K562 (cell line): ENCODE data around the gene CERS4. TPM values are rescaled to one million over a fixed set of nuclear protein-coding genes. Genes with fewer than 3 reads are reported as not detected.

Experiments
- ATF1 ChIP-seq, 2 experiments: fragments of 450-650 bp in 1 of 2; IDR thresholded peaks; 2 replicates each; pipeline ENCODE4 v1.6.1; 2016; ENCODE audit warnings: missing compliant biosample characterization in 1 of 2, missing genetic modification characterization in 1 of 2
- ATF7 ChIP-seq: fragments of 450-650 bp; IDR thresholded peaks from 2 replicates; pipeline ENCODE4 v1.7.1; 2014; ENCODE audit warnings: mild to moderate bottlenecking, moderate library complexity
- CHD2 ChIP-seq: IDR thresholded peaks from 2 replicates; pipeline ENCODE4 v1.6.1; 2011; ENCODE audit warnings: low read depth, low read length
- CTBP1 ChIP-seq: fragments of 450-650 bp; IDR thresholded peaks from 2 replicates; pipeline ENCODE4 v1.6.1; 2016; ENCODE audit warnings: borderline replicate concordance
- EP300 ChIP-seq: IDR thresholded peaks from 2 replicates; pipeline ENCODE4 v1.6.1; 2012; ENCODE audit warnings: low read length, improper control_type of control experiment
- ESRRA ChIP-seq: fragments of 450-650 bp; IDR thresholded peaks from 2 replicates; pipeline ENCODE4 v1.6.1; 2014; ENCODE audit warnings: low read depth, mild to moderate bottlenecking, moderate library complexity, borderline replicate concordance
- FOS ChIP-seq: IDR thresholded peaks from 3 replicates; pipeline ENCODE4 v1.6.1; 2011; ENCODE audit not compliant: insufficient read length; ENCODE audit errors: extremely low read depth
- GTF2A2 ChIP-seq: IDR thresholded peaks from 2 replicates; pipeline ENCODE4 v1.6.1; 2016; ENCODE audit warnings: mild to moderate bottlenecking, missing genetic modification characterization, missing compliant biosample characterization
- HMBOX1 ChIP-seq: sonication (generic); IDR thresholded peaks from 2 replicates; pipeline ENCODE4 v1.6.1; 2016
- KDM5B ChIP-seq: fragments of 200-600 bp; sonication (generic); IDR thresholded peaks from 2 replicates; pipeline ENCODE4 v1.6.1; 2012; ENCODE audit warnings: low read depth, mild to moderate bottlenecking, moderate library complexity, low read length, control low read depth, inconsistent platforms; ENCODE audit not compliant: insufficient replicate concordance
- NFRKB ChIP-seq: fragments of 450-650 bp; IDR thresholded peaks from 2 replicates; pipeline ENCODE4 v1.6.1; 2016; ENCODE audit warnings: low read depth
- NFYB ChIP-seq: IDR thresholded peaks from 2 replicates; pipeline ENCODE4 v1.6.1; 2011; ENCODE audit warnings: mild to moderate bottlenecking, moderate library complexity; ENCODE audit not compliant: insufficient read length; ENCODE audit errors: extremely low read depth
- POLR2A ChIP-seq: fragments of 450-650 bp; conservative IDR thresholded peaks from 2 replicates; pipeline ENCODE4 v1.6.1; 2016
- POLR2AphosphoS2 ChIP-seq: IDR thresholded peaks from 2 replicates; pipeline ENCODE4 v1.6.1; 2012; ENCODE audit warnings: low read length, improper control_type of control experiment
- POLR2H ChIP-seq: IDR thresholded peaks from 2 replicates; pipeline ENCODE4 v1.6.1; 2016; ENCODE audit warnings: missing genetic modification characterization, low read depth, mild to moderate bottlenecking, control low read depth, missing compliant biosample characterization, moderate library complexity
- RBM25 ChIP-seq: fragments of 200-400 bp; formaldehyde crosslinking; IDR thresholded peaks from 2 replicates; pipeline ENCODE4 v1.6.1; 2018; ENCODE audit warnings: low read length, low read depth, moderate library complexity; ENCODE audit not compliant: severe bottlenecking
- SMAD1 ChIP-seq: fragments of 150-350 bp; IDR thresholded peaks from 2 replicates; pipeline ENCODE4 v1.6.1; 2014; ENCODE audit warnings: low read length, low read depth; ENCODE audit not compliant: partially characterized antibody
- SREBF1 ChIP-seq: fragments of 150-350 bp; IDR thresholded peaks from 2 replicates; pipeline ENCODE4 v1.6.1; 2014; ENCODE audit warnings: antibody characterized with exemption, low read depth, low read length, borderline replicate concordance
- SUPT5H ChIP-seq: fragments of 450-650 bp; IDR thresholded peaks from 2 replicates; pipeline ENCODE4 v1.6.1; 2016
- TEAD2 ChIP-seq: fragments of 450-650 bp; IDR thresholded peaks from 2 replicates; pipeline ENCODE4 v1.6.1; 2016; ENCODE audit warnings: missing genetic modification characterization, control low read depth, missing compliant biosample characterization
- ZEB2 ChIP-seq: fragments of 450-650 bp; IDR thresholded peaks from 2 replicates; pipeline ENCODE4 v1.6.1; 2016
- ZNF668 ChIP-seq: fragments of 250-450 bp; sonication (Bioruptor Pico); IDR thresholded peaks from 2 replicates; pipeline ENCODE4 v1.8.0; 2022; ENCODE audit warnings: mild to moderate bottlenecking, inconsistent platforms
- polyA plus RNA-seq, 8 experiments: library from polyadenylated mRNA; depleted of rRNA in 4 of 8; stranded (reverse) in 5 of 8; unstranded in 3 of 8; fragments of >200 nt; fragmentation: Nextera tagmentation in 2 of 8; fragmentation: Illumina TruSeq in 1 of 8; extraction: Ambion mirVana in 2 of 8; extraction: Trizol in 1 of 8; gene quantifications; 2 replicates each; pipeline versions ENCODE4 v1.2.1 to v1.2.3, GENCODE V29; 2011 to 2014; ENCODE audit warnings: inconsistent platforms in 1 of 8, missing spikeins in 1 of 8
- total RNA-seq, 7 experiments: library from RNA; depleted of rRNA in 6 of 7; stranded (reverse); fragments of >200 nt in 6 of 7; fragmentation: Illumina TruSeq in 2 of 7; extraction: Trizol in 2 of 7; gene quantifications; 2 replicates each; pipeline versions ENCODE4 v1.2.1 to v1.2.3, GENCODE V29; 2011 to 2021; ENCODE audit warnings: low replicate concordance in 1 of 7
- TF ChIP-seq, protein P1 (sequence below): fragments of 450-650 bp; formaldehyde crosslinking; IDR thresholded peaks from 2 replicates; pipeline ENCODE4 v1.4.0; 2022; ENCODE audit warnings: missing genetic modification characterization
- TF ChIP-seq, protein P2 (sequence below), 2 experiments: fragments of 450-650 bp; IDR thresholded peaks; 2 replicates each; pipeline ENCODE4 v1.6.1; 2016

Gene CERS4
- total and polyA plus RNA-seq, 9 of the 15 experiments (the other 6 are each of a cell fraction or from before 2014, with no cell fraction given) = 0.14 to 4.4 (median 2.9) TPM; not detected in 1

DNA sequence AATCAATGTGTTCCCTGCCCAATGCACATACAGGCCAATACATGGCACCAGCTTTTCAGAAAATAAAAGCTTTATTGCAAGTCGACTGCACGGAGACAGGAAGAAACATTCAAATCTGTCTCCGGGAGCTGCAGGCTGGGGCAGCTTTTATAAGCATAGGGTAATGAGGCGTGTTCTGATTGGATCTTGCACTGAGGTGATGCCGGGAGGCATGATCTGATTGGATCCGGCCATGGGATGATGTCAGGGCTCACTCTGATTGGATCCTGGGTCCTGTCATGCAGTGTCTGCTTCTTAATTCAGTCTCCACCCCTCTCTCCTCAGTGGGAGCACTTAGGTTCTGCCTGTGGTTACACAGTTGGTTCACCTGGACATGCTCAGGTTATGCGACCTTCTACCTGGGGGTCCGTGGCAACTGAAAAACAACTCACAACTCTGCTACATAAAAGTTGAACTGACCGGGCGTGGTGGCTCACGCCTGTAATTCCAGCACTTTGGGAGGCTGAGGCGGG lies 48.0 kb upstream of the CERS4 start (continued):
- 0 out of 2 replicates have a peak, but pooled peaks have one; percentile 22 for TF ChIP-seq CHD2
- no peak for TF ChIP-seq TEAD2 (tag)
- peak; percentile 28; the same call in 1 of the 2 replicates for TF ChIP-seq CTBP1
- TF ChIP-seq NFYB = peak; percentile 64
- peak; percentile 85; the same call in 1 of the 2 replicates for TF ChIP-seq POLR2AphosphoS2
- TF ChIP-seq, protein P1, sequence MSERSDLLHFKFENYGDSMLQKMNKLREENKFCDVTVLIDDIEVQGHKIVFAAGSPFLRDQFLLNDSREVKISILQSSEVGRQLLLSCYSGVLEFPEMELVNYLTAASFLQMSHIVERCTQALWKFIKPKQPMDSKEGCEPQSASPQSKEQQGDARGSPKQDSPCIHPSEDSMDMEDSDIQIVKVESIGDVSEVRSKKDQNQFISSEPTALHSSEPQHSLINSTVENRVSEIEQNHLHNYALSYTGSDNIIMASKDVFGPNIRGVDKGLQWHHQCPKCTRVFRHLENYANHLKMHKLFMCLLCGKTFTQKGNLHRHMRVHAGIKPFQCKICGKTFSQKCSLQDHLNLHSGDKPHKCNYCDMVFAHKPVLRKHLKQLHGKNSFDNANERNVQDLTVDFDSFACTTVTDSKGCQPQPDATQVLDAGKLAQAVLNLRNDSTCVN (CRISPR knock-in tag) = no peak
- no peak for TF ChIP-seq HMBOX1
- TF ChIP-seq SMAD1 = peak; percentile 42
- 0 out of 2 replicates have a peak, but pooled peaks have one; percentile 14 for TF ChIP-seq ESRRA
- TF ChIP-seq ZEB2 = 0 out of 2 replicates have a peak, but pooled peaks have one; percentile 76
- peak; percentile 70 for TF ChIP-seq NFRKB
- peak; percentile 94 for TF ChIP-seq SUPT5H
- peak; percentile 32; the same call in 1 of the 2 replicates for TF ChIP-seq ATF7
- TF ChIP-seq ATF1 (CRISPR knock-in tag; IDR thresholded peaks at IDR 0.05) = no peak
- TF ChIP-seq ATF1 (tag; IDR thresholded peaks at IDR 0.05) = 0 out of 2 replicates have a peak, but pooled peaks have one; percentile 27
- TF ChIP-seq ZNF668 (CRISPR knock-in tag) = peak; percentile 65; the same call in 1 of the 2 replicates
- TF ChIP-seq GTF2A2 = peak; percentile 31; the same call in 1 of the 2 replicates
- TF ChIP-seq SREBF1 = peak; percentile 99
- TF ChIP-seq RBM25 = peak; percentile 61
- peak; percentile 97 for TF ChIP-seq POLR2H (tag)
- TF ChIP-seq, protein P2, sequence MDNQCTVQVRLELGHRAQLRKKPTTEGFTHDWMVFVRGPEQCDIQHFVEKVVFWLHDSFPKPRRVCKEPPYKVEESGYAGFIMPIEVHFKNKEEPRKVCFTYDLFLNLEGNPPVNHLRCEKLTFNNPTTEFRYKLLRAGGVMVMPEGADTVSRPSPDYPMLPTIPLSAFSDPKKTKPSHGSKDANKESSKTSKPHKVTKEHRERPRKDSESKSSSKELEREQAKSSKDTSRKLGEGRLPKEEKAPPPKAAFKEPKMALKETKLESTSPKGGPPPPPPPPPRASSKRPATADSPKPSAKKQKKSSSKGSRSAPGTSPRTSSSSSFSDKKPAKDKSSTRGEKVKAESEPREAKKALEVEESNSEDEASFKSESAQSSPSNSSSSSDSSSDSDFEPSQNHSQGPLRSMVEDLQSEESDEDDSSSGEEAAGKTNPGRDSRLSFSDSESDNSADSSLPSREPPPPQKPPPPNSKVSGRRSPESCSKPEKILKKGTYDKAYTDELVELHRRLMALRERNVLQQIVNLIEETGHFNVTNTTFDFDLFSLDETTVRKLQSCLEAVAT (IDR thresholded peaks at IDR 0.05) = no peak
- TF ChIP-seq EP300 = 0 out of 2 replicates have a peak, but pooled peaks have one; percentile 17
- TF ChIP-seq POLR2A = peak; percentile 97
- peak; percentile 83 for TF ChIP-seq FOS
- peak; percentile 53 for TF ChIP-seq KDM5B
